ENCODE data around the gene TRAPPC6A.
A peak's percentile ranks its signal among the peaks of the same experiment; 100 is the strongest.

The TRAPPC6A gene

DNA sequence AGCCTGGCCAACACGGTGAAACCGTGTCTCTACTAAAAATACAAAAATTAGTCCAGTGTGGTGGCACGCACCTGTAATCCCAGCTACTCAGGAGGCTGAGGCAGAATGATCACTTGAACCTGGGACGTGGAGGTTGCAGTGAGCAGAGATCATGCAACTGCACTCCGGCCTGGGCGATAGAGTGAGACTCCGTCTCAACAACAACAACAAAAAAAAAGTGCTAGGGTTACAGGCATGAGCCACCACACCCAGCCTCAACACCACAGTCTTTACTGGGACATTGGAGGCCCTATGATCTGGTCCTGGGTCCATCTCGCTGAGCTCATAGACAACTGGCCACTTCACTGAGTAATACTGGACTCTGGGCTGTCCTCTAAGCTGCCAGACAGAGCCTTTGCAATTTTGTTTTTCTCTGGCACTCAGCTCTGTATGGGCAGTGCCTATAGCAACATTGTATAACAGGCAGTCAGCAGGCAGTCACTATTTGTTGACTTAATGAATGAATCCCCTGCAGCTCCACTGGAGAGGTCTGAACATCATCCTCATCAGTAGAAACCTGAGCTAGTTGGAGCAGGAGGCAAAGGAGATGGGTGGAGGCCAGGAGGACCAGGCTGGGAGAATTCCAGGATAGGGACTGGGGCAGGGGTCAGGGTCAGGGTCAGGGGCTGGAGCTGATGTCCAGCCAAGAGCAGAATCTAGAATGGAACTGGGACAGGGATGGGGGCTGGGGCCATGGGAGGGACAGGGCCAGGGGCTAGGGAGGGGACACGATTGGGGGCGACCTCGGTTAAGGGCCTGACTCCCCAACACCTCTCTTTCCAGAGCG lies 8.7 kb upstream of the TRAPPC6A start:
- Histone ChIP-seq H2AFZ (ENCODE audit: low read length, unreplicated experiment) (no peak overlapping the region), H3K4me3 (ENCODE audit: low read depth, low read length) (no peak overlapping the region), H3K36me3 (ENCODE audit: insufficient read depth, low read length) (no peaks in the 10 kb centered on the region), H3K4me1 (ENCODE audit: control insufficient read depth, insufficient read depth, low read length, unreplicated experiment) (no peaks in the 10 kb centered on the region), H3K27ac (ENCODE audit: low read depth, low read length) (no peak overlapping the region), H3K27me3 (ENCODE audit: insufficient read depth, low read length) (no peaks in the 10 kb centered on the region), H3K79me2 (ENCODE audit: control insufficient read depth, insufficient read depth, low read length, unreplicated experiment) (peaks cover 1% of the 10 kb centered on the region)

DNA sequence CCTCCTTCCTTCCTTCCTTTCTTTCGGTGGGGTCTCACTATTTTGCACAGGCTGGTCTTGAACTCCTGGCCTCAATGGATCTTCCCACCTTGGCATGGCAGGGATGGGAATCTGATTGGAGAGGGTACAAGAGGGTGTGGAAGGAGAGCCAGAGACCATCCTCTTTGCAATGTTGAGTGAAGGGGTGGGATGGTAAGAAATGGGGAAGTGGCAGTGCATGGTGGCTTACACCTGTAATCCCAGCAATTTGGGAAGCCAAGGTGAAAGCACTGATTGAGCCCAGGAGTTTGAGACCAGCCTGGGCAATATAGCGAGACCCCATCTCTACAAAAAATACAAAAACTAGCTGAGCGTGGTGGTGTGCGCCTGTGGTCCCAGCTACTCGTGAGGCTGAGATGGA lies 6.1 kb upstream of the TRAPPC6A start:
- Histone ChIP-seq H3K36me3 (ENCODE audit: insufficient read depth, low read length) (no peaks in the 10 kb centered on the region), H3K4me1 (ENCODE audit: control insufficient read depth, insufficient read depth, low read length, unreplicated experiment) (peaks cover 4% of the 10 kb centered on the region), H3K79me2 (ENCODE audit: control insufficient read depth, insufficient read depth, low read length, unreplicated experiment) (peaks cover 20% of the 10 kb centered on the region), H3K27ac (ENCODE audit: low read depth, low read length) (no peak overlapping the region), H2AFZ (ENCODE audit: low read length, unreplicated experiment) (no peak overlapping the region), H3K4me3 (ENCODE audit: low read depth, low read length) (no peak overlapping the region), H3K27me3 (ENCODE audit: insufficient read depth, low read length) (no peaks in the 10 kb centered on the region)

DNA sequence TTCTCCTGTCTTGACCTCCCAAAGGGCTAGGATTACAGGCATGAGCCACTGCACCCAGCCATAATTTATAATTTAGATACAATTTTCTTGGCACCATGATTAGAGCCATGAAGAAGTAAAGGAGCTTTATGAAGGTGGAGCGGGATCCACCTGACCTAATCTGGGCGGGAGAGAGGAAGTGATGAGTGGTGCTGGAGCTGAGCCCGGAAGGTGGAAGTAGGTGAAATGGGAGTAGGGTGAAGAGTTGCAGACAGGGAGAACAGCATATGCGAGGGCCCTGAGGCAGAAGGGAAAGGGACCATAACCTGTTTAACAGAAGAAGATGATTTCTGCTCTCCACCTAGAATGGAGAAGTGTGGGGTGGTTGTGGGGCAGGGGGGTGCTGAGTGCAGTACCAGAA lies 4.7 kb upstream of the TRAPPC6A start:
- no peak overlapping the region for H3K27ac ChIP-seq (ENCODE audit: low read depth, low read length)
- no peaks in the 10 kb centered on the region for H3K36me3 ChIP-seq (ENCODE audit: insufficient read depth, low read length)
- H3K79me2 ChIP-seq (ENCODE audit: control insufficient read depth, insufficient read depth, low read length, unreplicated experiment) = peaks cover 20% of the 10 kb centered on the region
- H3K27me3 ChIP-seq (ENCODE audit: insufficient read depth, low read length) = no peaks in the 10 kb centered on the region
- no peak overlapping the region for H2AFZ ChIP-seq (ENCODE audit: low read length, unreplicated experiment)
- H3K4me1 ChIP-seq (ENCODE audit: control insufficient read depth, insufficient read depth, low read length, unreplicated experiment) = peaks cover 4% of the 10 kb centered on the region
- H3K4me3 ChIP-seq (ENCODE audit: low read depth, low read length) = no peak overlapping the region

DNA sequence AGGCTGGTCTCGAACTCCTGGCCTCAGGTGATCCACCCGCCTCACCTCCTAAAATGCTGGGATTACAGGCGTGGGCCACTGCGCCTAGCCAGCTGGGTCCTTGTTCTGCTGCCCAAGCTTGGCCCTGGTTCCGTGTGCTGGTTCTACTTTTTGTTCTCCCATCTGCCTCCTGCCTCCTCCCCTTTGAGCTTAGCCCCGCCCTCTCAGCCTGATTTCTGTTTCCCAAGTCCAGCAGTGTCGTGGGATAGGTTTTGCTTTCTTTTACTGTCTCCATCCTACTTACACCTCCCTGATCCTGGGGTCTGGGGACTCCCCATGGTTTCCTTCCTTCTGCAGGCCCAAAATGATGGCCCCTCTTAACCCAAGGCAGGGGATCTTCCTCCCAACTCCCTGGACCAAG lies 2.9 kb upstream of the TRAPPC6A start:
- no peak overlapping the region for H3K4me3 ChIP-seq (ENCODE audit: low read depth, low read length)
- no peaks in the 10 kb centered on the region for H3K36me3 ChIP-seq (ENCODE audit: insufficient read depth, low read length)
- no peaks in the 10 kb centered on the region for H3K27me3 ChIP-seq (ENCODE audit: insufficient read depth, low read length)
- peaks cover 4% of the 10 kb centered on the region for H3K4me1 ChIP-seq (ENCODE audit: control insufficient read depth, insufficient read depth, low read length, unreplicated experiment)
- no peak overlapping the region for H2AFZ ChIP-seq (ENCODE audit: low read length, unreplicated experiment)
- peaks cover 20% of the 10 kb centered on the region for H3K79me2 ChIP-seq (ENCODE audit: control insufficient read depth, insufficient read depth, low read length, unreplicated experiment)
- H3K27ac ChIP-seq (ENCODE audit: low read depth, low read length) = no peak overlapping the region

DNA sequence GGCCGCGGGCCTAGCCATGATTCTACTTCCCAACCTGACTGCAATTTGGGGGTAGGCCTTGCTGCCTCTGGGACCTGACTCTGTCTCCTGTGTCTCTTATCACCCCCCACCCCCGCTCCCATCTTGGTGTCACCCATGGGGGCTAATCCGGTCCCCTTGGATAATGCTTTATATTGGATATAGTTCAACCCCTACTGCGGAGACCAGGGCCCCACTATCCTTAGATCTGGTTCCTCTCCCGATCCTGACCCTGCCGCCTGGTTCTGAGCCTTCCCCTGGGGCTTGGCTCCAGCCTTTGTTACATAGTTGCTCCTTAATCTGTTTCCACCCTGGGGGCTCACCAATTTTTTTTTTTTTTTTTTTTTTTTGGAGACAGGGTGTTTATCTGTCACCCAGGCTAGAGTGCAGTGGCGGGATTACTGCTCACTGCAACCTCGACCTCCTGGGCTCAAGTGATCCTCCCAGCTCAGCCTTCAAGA lies 1.9 kb upstream of the TRAPPC6A start:
- Histone ChIP-seq H3K4me1 (ENCODE audit: control insufficient read depth, insufficient read depth, low read length, unreplicated experiment) (peaks cover 4% of the 10 kb centered on the region), H3K27me3 (ENCODE audit: insufficient read depth, low read length) (no peaks in the 10 kb centered on the region), H3K36me3 (ENCODE audit: insufficient read depth, low read length) (no peaks in the 10 kb centered on the region), H2AFZ (ENCODE audit: low read length, unreplicated experiment) (no peak overlapping the region), H3K27ac (ENCODE audit: low read depth, low read length) (peak overlapping the region; percentile 73; the same call in 1 of the 2 replicates), H3K79me2 (ENCODE audit: control insufficient read depth, insufficient read depth, low read length, unreplicated experiment) (peaks cover 20% of the 10 kb centered on the region), H3K4me3 (ENCODE audit: low read depth, low read length) (peak overlapping the region; percentile 86)

DNA sequence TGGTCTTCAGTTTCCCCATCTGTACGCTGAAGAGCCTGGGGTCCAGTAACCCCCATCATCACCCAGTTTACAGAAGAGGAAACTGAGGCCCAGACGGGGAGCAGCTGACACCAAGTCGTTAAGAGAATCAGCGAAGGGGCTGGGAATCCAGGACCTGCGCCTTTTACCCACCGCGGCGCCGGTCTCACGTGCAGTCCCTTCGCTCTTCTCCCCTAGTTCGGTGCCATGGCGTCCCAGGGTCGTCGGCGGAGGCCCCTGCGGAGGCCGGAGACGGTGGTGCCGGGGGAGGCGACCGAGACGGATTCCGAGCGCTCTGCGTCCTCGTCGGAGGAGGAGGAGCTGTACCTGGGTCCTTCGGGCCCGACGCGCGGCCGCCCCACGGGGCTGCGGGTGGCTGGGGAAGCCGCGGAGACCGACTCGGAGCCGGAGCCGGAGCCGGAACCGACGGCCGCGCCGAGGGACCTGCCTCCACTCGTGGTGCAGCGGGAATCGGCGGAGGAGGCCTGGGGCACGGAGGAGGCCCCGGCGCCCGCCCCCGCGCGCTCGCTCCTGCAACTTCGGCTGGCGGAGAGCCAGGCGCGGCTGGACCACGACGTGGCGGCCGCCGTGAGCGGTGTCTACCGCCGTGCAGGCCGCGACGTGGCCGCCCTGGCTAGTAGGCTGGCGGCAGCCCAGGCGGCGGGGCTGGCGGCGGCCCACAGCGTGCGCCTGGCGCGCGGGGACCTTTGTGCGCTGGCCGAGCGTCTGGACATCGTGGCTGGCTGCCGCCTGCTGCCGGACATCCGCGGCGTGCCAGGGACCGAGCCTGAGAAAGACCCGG lies 1.2 kb upstream of the TRAPPC6A start:
- no peaks in the 10 kb centered on the region for H3K27me3 ChIP-seq (ENCODE audit: insufficient read depth, low read length)
- H2AFZ ChIP-seq (ENCODE audit: low read length, unreplicated experiment) = peak overlapping the region; percentile 89
- peak overlapping the region; percentile 86 for H3K4me3 ChIP-seq (ENCODE audit: low read depth, low read length)
- H3K79me2 ChIP-seq (ENCODE audit: control insufficient read depth, insufficient read depth, low read length, unreplicated experiment) = peaks cover 20% of the 10 kb centered on the region
- no peaks in the 10 kb centered on the region for H3K36me3 ChIP-seq (ENCODE audit: insufficient read depth, low read length)
- H3K27ac ChIP-seq (ENCODE audit: low read depth, low read length) = peak overlapping the region; percentile 73
- H3K4me1 ChIP-seq (ENCODE audit: control insufficient read depth, insufficient read depth, low read length, unreplicated experiment) = peaks cover 4% of the 10 kb centered on the region

DNA sequence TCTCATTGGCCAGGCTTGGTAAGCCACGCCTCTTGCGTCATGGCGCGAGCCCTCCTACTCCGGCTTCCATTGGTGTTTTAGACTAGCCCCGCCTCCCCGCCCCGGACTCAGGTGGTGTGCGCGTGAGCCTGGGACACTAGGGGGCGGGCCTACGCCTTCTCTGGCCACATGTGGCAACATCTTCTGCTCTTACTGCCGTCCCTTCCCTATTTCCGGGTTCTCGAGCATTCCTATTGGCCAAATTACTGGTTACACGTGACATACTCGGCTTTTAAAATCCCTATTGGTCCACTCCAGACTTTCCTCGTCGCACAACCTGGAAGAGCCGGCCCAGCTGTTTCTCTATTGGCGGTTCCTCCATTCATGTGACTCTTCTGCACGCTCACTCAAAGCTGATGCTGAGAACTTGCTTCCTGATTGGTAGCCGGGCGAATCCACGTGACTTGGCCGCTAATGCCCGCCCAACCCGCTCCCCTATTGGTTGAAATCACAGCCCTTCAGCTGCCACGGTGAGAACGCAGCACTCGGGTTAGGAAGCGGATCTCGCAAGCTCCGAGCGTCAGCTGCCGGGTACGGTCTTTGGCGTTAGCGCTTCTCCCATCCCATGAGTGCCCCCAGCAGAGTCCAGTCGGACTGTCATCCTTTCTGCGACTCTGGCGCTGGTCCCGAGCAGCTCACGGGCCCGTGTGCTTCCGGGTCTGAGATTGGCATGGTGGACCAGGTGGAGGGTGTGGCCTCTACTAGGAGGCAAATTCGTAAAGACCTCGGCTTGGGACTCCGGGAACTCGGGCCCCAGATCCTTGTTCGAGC lies 430 bp upstream of the TRAPPC6A start, which contains the start of gene BLOC1S3:
Gene BLOC1S3 (plus strand): TSS at position 523 of the 810 bp plus-strand sequence. CDS start 513 bp downstream, outside the sequence.
- H2AFZ ChIP-seq (ENCODE audit: low read length, unreplicated experiment) = peak within 1 kb of the TSS; percentile 89
- peak within 1 kb of the TSS; percentile 86 for H3K4me3 ChIP-seq (ENCODE audit: low read depth, low read length)
- peak within 1 kb of the TSS; percentile 91 for H3K27ac ChIP-seq (ENCODE audit: low read depth, low read length)
- H3K79me2 ChIP-seq (ENCODE audit: control insufficient read depth, insufficient read depth, low read length, unreplicated experiment) = peaks cover 20% of the 10 kb centered on the region
- no peaks in the 10 kb centered on the region for H3K36me3 ChIP-seq (ENCODE audit: insufficient read depth, low read length)
- no peaks in the 10 kb centered on the region for H3K27me3 ChIP-seq (ENCODE audit: insufficient read depth, low read length)
- peaks cover 4% of the 10 kb centered on the region for H3K4me1 ChIP-seq (ENCODE audit: control insufficient read depth, insufficient read depth, low read length, unreplicated experiment)

DNA sequence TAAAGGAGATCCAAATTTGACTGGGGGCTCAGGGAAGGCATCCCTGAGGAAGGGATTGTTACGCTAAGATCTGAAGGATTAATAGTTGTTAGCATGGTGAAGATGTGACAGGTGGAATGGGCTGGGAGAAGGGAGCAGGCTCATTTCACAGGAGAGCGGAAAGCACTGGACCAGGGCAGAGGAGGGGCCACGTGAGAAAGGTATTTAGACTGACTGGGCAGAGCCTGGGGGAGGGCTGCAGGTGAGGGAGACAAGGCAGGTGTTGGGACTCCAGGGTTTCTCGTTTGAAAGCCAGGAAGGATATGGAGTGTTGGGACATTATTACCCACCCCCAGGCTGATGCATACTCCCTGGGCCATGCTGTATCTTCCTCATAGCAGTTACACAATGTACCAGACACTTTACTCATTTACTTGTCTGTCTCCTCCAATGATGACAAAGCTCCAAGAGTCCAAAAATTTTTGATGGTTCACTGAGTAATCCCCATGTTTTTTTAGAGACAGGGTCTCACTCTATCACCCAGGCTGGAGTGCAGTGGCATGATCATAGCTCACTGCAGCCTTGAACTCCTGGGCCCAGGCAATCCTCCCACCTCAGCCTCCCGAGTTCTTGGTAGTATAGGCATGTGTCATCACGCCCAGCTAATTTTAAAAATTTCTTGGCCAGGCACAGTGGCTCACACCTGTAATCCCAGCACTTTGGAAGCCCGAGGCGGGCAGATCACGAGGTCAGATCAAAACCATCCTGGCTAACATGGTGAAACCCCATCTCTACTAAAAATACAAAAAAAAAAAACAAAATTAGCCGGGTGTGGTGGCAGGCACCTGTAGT lies 2.3 kb downstream of the TRAPPC6A start:
- H3K4me3 ChIP-seq (ENCODE audit: low read depth, low read length) = no peak overlapping the region
- no peak overlapping the region for H3K27ac ChIP-seq (ENCODE audit: low read depth, low read length)
- no peaks in the 10 kb centered on the region for H3K27me3 ChIP-seq (ENCODE audit: insufficient read depth, low read length)
- no peaks in the 10 kb centered on the region for H3K36me3 ChIP-seq (ENCODE audit: insufficient read depth, low read length)
- H2AFZ ChIP-seq (ENCODE audit: low read length, unreplicated experiment) = no peak overlapping the region
- H3K4me1 ChIP-seq (ENCODE audit: control insufficient read depth, insufficient read depth, low read length, unreplicated experiment) = peaks cover under 1% of the 10 kb centered on the region
- peaks cover 11% of the 10 kb centered on the region for H3K79me2 ChIP-seq (ENCODE audit: control insufficient read depth, insufficient read depth, low read length, unreplicated experiment)

DNA sequence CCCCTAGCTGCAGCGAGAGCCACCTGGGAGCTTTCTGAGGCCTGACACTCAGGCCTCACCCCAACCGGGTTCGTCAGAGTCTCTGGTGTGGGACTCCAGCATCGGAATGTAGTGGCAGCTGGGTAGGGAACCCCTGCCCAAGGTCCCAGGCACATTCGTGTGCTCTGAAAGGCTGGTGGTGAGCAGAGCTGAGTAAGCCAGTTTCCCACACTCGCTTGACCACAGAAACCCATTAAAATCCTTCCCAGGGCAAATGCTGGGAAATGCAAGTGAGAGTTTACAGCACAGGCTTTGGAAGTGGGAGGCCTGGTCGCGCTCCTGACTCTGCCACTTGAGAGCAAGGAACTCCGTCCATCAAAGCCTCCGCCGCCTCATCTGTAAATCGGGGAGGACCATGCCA lies 4.2 kb downstream of the TRAPPC6A start:
- H3K4me3 ChIP-seq (ENCODE audit: low read depth, low read length) = no peak overlapping the region
- H3K27ac ChIP-seq (ENCODE audit: low read depth, low read length) = no peak overlapping the region
- no peaks in the 10 kb centered on the region for H3K27me3 ChIP-seq (ENCODE audit: insufficient read depth, low read length)
- no peaks in the 10 kb centered on the region for H3K4me1 ChIP-seq (ENCODE audit: control insufficient read depth, insufficient read depth, low read length, unreplicated experiment)
- H3K79me2 ChIP-seq (ENCODE audit: control insufficient read depth, insufficient read depth, low read length, unreplicated experiment) = no peaks in the 10 kb centered on the region
- H3K36me3 ChIP-seq (ENCODE audit: insufficient read depth, low read length) = no peaks in the 10 kb centered on the region
- no peak overlapping the region for H2AFZ ChIP-seq (ENCODE audit: low read length, unreplicated experiment)
